ENCODE measurements around the gene GALNT17. TPM values are rescaled to one million over a fixed set of nuclear protein-coding genes. Genes with fewer than 3 reads are reported as not detected.
"Not testable (repeated sequence)": the region's sequence is repeated elsewhere in the genome, so short reads cannot be mapped to it uniquely, and the experiment has no call there.

GALNT17 gene
- total and polyA plus RNA-seq, 2 experiments from 2014 or later: 11.1 to 65.6 TPM

DNA sequence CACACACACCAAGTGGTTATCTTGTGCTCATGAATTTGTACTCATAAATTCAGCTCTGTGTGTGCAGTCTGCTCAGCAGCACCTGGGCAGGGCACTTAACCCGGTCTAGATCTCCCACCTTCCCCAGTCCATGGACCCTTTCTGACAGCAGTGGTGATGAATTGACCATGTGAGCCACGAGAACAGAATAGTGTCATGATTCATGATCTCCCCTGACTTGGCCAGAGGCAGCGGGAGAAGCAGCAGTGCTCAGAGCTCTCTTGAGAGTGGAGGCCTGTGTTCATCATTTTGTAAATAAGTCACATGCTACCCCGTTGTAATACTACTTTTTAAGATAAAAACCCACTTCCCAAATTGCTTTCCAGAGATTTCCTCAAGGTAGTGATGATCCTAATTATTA, 74.2 kb downstream of the GALNT17 start (continued):
- TF ChIP-seq, protein P1, sequence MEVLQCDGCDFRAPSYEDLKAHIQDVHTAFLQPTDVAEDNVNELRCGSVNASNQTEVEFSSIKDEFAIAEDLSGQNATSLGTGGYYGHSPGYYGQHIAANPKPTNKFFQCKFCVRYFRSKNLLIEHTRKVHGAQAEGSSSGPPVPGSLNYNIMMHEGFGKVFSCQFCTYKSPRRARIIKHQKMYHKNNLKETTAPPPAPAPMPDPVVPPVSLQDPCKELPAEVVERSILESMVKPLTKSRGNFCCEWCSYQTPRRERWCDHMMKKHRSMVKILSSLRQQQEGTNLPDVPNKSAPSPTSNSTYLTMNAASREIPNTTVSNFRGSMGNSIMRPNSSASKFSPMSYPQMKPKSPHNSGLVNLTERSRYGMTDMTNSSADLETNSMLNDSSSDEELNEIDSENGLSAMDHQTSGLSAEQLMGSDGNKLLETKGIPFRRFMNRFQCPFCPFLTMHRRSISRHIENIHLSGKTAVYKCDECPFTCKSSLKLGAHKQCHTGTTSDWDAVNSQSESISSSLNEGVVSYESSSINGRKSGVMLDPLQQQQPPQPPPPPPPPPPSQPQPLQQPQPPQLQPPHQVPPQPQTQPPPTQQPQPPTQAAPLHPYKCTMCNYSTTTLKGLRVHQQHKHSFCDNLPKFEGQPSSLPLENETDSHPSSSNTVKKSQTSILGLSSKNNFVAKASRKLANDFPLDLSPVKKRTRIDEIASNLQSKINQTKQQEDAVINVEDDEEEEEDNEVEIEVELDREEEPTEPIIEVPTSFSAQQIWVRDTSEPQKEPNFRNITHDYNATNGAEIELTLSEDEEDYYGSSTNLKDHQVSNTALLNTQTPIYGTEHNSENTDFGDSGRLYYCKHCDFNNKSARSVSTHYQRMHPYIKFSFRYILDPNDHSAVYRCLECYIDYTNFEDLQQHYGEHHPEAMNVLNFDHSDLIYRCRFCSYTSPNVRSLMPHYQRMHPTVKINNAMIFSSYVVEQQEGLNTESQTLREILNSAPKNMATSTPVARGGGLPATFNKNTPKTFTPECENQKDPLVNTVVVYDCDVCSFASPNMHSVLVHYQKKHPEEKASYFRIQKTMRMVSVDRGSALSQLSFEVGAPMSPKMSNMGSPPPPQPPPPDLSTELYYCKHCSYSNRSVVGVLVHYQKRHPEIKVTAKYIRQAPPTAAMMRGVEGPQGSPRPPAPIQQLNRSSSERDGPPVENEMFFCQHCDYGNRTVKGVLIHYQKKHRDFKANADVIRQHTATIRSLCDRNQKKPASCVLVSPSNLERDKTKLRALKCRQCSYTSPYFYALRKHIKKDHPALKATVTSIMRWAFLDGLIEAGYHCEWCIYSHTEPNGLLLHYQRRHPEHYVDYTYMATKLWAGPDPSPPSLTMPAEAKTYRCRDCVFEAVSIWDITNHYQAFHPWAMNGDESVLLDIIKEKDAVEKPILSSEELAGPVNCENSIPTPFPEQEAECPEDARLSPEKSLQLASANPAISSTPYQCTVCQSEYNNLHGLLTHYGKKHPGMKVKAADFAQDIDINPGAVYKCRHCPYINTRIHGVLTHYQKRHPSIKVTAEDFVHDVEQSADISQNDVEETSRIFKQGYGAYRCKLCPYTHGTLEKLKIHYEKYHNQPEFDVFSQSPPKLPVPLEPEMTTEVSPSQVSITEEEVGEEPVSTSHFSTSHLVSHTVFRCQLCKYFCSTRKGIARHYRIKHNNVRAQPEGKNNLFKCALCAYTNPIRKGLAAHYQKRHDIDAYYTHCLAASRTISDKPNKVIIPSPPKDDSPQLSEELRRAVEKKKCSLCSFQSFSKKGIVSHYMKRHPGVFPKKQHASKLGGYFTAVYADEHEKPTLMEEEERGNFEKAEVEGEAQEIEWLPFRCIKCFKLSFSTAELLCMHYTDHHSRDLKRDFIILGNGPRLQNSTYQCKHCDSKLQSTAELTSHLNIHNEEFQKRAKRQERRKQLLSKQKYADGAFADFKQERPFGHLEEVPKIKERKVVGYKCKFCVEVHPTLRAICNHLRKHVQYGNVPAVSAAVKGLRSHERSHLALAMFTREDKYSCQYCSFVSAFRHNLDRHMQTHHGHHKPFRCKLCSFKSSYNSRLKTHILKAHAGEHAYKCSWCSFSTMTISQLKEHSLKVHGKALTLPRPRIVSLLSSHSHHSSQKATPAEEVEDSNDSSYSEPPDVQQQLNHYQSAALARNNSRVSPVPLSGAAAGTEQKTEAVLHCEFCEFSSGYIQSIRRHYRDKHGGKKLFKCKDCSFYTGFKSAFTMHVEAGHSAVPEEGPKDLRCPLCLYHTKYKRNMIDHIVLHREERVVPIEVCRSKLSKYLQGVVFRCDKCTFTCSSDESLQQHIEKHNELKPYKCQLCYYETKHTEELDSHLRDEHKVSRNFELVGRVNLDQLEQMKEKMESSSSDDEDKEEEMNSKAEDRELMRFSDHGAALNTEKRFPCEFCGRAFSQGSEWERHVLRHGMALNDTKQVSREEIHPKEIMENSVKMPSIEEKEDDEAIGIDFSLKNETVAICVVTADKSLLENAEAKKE (CRISPR knock-in tag; IDR thresholded peaks at IDR 0.05): no peak
- no peak for TF ChIP-seq CREB1 (CRISPR knock-in tag; IDR thresholded peaks at IDR 0.05; ENCODE audit: low read depth)
- TF ChIP-seq JUNB (IDR thresholded peaks at IDR 0.05; ENCODE audit: unreplicated experiment): no peak
- TF ChIP-seq NANOG (IDR thresholded peaks at IDR 0.05; ENCODE audit: borderline replicate concordance): no peak
- TF ChIP-seq EZH2phosphoT487 (IDR thresholded peaks at IDR 0.05; ENCODE audit: unreplicated experiment): no peak
- TF ChIP-seq, protein P2, sequence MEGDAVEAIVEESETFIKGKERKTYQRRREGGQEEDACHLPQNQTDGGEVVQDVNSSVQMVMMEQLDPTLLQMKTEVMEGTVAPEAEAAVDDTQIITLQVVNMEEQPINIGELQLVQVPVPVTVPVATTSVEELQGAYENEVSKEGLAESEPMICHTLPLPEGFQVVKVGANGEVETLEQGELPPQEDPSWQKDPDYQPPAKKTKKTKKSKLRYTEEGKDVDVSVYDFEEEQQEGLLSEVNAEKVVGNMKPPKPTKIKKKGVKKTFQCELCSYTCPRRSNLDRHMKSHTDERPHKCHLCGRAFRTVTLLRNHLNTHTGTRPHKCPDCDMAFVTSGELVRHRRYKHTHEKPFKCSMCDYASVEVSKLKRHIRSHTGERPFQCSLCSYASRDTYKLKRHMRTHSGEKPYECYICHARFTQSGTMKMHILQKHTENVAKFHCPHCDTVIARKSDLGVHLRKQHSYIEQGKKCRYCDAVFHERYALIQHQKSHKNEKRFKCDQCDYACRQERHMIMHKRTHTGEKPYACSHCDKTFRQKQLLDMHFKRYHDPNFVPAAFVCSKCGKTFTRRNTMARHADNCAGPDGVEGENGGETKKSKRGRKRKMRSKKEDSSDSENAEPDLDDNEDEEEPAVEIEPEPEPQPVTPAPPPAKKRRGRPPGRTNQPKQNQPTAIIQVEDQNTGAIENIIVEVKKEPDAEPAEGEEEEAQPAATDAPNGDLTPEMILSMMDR (conservative IDR thresholded peaks at IDR 0.05; ENCODE audit: low read depth in 2 of 2): no peak
- TF ChIP-seq EZH2 (IDR thresholded peaks at IDR 0.05; ENCODE audit: low read depth, unreplicated experiment): no peak

DNA sequence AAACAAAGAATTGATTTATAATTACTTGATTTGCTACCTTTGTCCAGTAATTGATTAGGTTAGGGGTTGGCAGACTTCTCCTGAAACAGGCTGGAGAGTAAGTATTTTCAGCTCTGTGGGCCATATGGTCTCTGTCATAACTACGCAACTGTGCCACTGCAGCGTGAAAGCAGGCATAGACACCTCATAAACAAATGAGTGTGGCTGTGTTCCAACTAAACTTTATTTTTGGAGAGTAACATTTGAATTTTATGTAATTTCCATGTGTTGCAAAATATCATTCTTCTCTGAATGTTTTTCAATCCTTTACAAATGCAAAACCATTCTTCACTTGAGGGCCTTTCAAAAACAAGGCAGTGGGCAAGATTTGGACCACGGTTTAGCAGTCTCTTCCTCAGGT, 76.9 kb downstream of the GALNT17 start:
- peaks cover 23% of the 10 kb centered on the region for H3K9me3 Mint-ChIP-seq
- Histone ChIP-seq H3K36me3 (ENCODE audit: insufficient read depth) (no peaks in the 10 kb centered on the region), H3K79me2 (replicated peaks; ENCODE audit: insufficient read depth) (peaks cover 100% of the 10 kb centered on the region), H3K27ac (ENCODE audit: low read depth) (no peak overlapping the region), H3K4me3 (no peak overlapping the region), H3K27me3 (ENCODE audit: insufficient read depth) (no peaks in the 10 kb centered on the region), H2AFZ (no peak overlapping the region), H3K4me2 (peak overlapping the region; percentile 57), H4K20me1 (replicated peaks; ENCODE audit: insufficient read depth) (no peaks in the 10 kb centered on the region), H3K9me2 (ENCODE audit: insufficient read depth) (no peaks in the 10 kb centered on the region), H3F3A (replicated peaks; ENCODE audit: low read depth) (no peaks in the 10 kb centered on the region), H3K4me1 (ENCODE audit: insufficient read depth) (peaks cover 21% of the 10 kb centered on the region)
- ATAC-seq (no peak), DNase-seq (ENCODE audit: low spot score) (no peak)
- H3K4me1 Mint-ChIP-seq: peaks cover 18% of the 10 kb centered on the region; the same call in 2 of the 3 replicates
- peaks cover 4% of the 10 kb centered on the region for H3K27me3 Mint-ChIP-seq (ENCODE audit: insufficient read depth, low read depth, poor library complexity)
- peaks cover 34% of the 10 kb centered on the region for H3K36me3 Mint-ChIP-seq (ENCODE audit: low read depth)
- H3K27ac Mint-ChIP-seq: no peak overlapping the region
- H3K4me3 Mint-ChIP-seq: no peak overlapping the region
- TF ChIP-seq ZNF114 (CRISPR knock-in tag; IDR thresholded peaks at IDR 0.05): no peak

DNA sequence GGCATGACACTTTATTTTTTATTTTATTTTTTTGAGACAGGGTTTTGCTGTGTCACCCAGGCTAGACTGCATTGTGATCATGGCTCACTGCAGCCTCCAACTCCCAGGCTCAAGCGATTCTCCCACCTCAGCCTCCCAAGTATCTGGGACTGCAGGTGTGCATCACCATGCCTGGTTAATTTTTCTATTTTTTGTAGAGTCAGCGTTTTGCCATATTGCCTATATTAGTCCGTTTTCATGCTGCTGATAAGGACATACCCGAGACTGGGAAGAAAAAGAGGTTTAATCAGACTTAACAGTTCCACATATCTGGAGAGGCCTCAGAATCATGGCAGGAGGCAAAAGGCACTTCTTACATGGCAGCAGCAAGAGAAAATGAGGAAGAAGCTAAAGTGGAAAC, 77.5 kb downstream of the GALNT17 start:
- Mint-ChIP-seq H3K9me3 (peaks cover 19% of the 10 kb centered on the region), H3K4me1 (peaks cover 18% of the 10 kb centered on the region; the same call in 2 of the 3 replicates), H3K36me3 (ENCODE audit: low read depth) (peaks cover 30% of the 10 kb centered on the region)
- peaks cover 100% of the 10 kb centered on the region for H3K79me2 ChIP-seq (replicated peaks; ENCODE audit: insufficient read depth)
- DNase-seq (ENCODE audit: low spot score); H3K27ac Mint-ChIP-seq; H2AFZ ChIP-seq; H3K27me3 ChIP-seq (ENCODE audit: insufficient read depth); ATAC-seq; H3K4me3 ChIP-seq; H3K9me2 ChIP-seq (ENCODE audit: insufficient read depth); H3K36me3 ChIP-seq (ENCODE audit: insufficient read depth); H4K20me1 ChIP-seq (replicated peaks; ENCODE audit: insufficient read depth); H3K27me3 Mint-ChIP-seq (ENCODE audit: insufficient read depth, low read depth, poor library complexity); H3K27ac ChIP-seq (ENCODE audit: low read depth); H3K4me3 Mint-ChIP-seq; H3F3A ChIP-seq (replicated peaks; ENCODE audit: low read depth); H3K4me2 ChIP-seq: not testable (repeated sequence)
- H3K4me1 ChIP-seq (ENCODE audit: insufficient read depth): peaks cover 21% of the 10 kb centered on the region

All from GM23338 (cell line).